Measurements from ENCODE around the gene PPP1R14D. TPM values are rescaled to one million over a fixed set of nuclear protein-coding genes. Genes with fewer than 3 reads are reported as not detected.

Gene PPP1R14D
- total RNA-seq, 1 donor from 2014 or later: not detected

- Mint-ChIP-seq H3K36me3 (ENCODE audit: unreplicated experiment) (peaks cover 4% of the 10 kb centered on the region), H3K4me1 (ENCODE audit: unreplicated experiment) (peaks cover 37% of the 10 kb centered on the region), H3K27me3 (ENCODE audit: unreplicated experiment) (no peaks in the 10 kb centered on the region), H3K4me3 (ENCODE audit: unreplicated experiment) (no peak overlapping the region), H3K9me3 (ENCODE audit: unreplicated experiment) (no peaks in the 10 kb centered on the region), H3K27ac (ENCODE audit: unreplicated experiment) (no peak overlapping the region)
- no peak for TF ChIP-seq CTCF (IDR thresholded peaks at IDR 0.05)
- no peak for DNase-seq (ENCODE audit: extremely low spot score, unreplicated experiment)
These were observed 38.5 kb downstream of the PPP1R14D start for GRCh38 chr15:40789999-40790398.

- no peak for TF ChIP-seq CTCF (IDR thresholded peaks at IDR 0.05)
- Mint-ChIP-seq H3K4me1 (ENCODE audit: unreplicated experiment) (peaks cover 37% of the 10 kb centered on the region), H3K27me3 (ENCODE audit: unreplicated experiment) (no peaks in the 10 kb centered on the region), H3K4me3 (ENCODE audit: unreplicated experiment) (no peak overlapping the region), H3K36me3 (ENCODE audit: unreplicated experiment) (peaks cover 6% of the 10 kb centered on the region), H3K27ac (ENCODE audit: unreplicated experiment) (no peak overlapping the region), H3K9me3 (ENCODE audit: unreplicated experiment) (no peaks in the 10 kb centered on the region)
- DNase-seq (ENCODE audit: extremely low spot score, unreplicated experiment): no peak
These were observed 39.4 kb downstream of the PPP1R14D start for GRCh38 chr15:40789119-40789518.

GRCh38 chr15:40787991-40788390, 40.5 kb downstream of the PPP1R14D start:
- Mint-ChIP-seq H3K36me3 (ENCODE audit: unreplicated experiment) (peaks cover 7% of the 10 kb centered on the region), H3K4me1 (ENCODE audit: unreplicated experiment) (peaks cover 28% of the 10 kb centered on the region), H3K27me3 (ENCODE audit: unreplicated experiment) (no peaks in the 10 kb centered on the region), H3K27ac (ENCODE audit: unreplicated experiment) (peak overlapping the region; percentile 73), H3K4me3 (ENCODE audit: unreplicated experiment) (no peak overlapping the region), H3K9me3 (ENCODE audit: unreplicated experiment) (no peaks in the 10 kb centered on the region)
- DNase-seq (ENCODE audit: extremely low spot score, unreplicated experiment): no peak
- no peak for TF ChIP-seq CTCF (IDR thresholded peaks at IDR 0.05)

GRCh38 chr15:40787344-40787841, 41.1 kb downstream of the PPP1R14D start:
- TF ChIP-seq CTCF (IDR thresholded peaks at IDR 0.05): no peak
- Mint-ChIP-seq H3K27me3 (ENCODE audit: unreplicated experiment) (no peaks in the 10 kb centered on the region), H3K4me3 (ENCODE audit: unreplicated experiment) (no peak overlapping the region), H3K4me1 (ENCODE audit: unreplicated experiment) (peaks cover 28% of the 10 kb centered on the region), H3K36me3 (ENCODE audit: unreplicated experiment) (peaks cover 8% of the 10 kb centered on the region), H3K9me3 (ENCODE audit: unreplicated experiment) (no peaks in the 10 kb centered on the region), H3K27ac (ENCODE audit: unreplicated experiment) (peak overlapping the region; percentile 73)
- no peak for DNase-seq (ENCODE audit: extremely low spot score, unreplicated experiment)

GRCh38 chr15:40785814-40786213, 42.7 kb downstream of the PPP1R14D start:
- DNase-seq (ENCODE audit: extremely low spot score, unreplicated experiment): no peak
- Mint-ChIP-seq H3K27me3 (ENCODE audit: unreplicated experiment) (no peaks in the 10 kb centered on the region), H3K27ac (ENCODE audit: unreplicated experiment) (no peak overlapping the region), H3K4me1 (ENCODE audit: unreplicated experiment) (peaks cover 24% of the 10 kb centered on the region), H3K36me3 (ENCODE audit: unreplicated experiment) (peaks cover 4% of the 10 kb centered on the region), H3K4me3 (ENCODE audit: unreplicated experiment) (no peak overlapping the region), H3K9me3 (ENCODE audit: unreplicated experiment) (no peaks in the 10 kb centered on the region)
- no peak for TF ChIP-seq CTCF (IDR thresholded peaks at IDR 0.05)

Data from osteocyte (in vitro differentiated cells).